Activated CD8-positive, alpha-beta memory T cell treated with anti-CD3 and anti-CD28 coated beads, Interleukin-2, amount 50 U/mL, for 48 hours (primary cell): ENCODE data around the gene VSIG4.
"Not testable (repeated sequence)": the region's sequence is repeated elsewhere in the genome, so short reads cannot be mapped to it uniquely, and the experiment has no call there.

Experiments
- DNase-seq: peaks from one replicate; pipeline ENCODE4 v3.0.0-alpha.2; 2020

The VSIG4 gene

GRCh38 chrX:66005830-66006449 lies 33.9 kb downstream of the VSIG4 start:
- no peak for DNase-seq

- no peak for DNase-seq
Observed at GRCh38 chrX:66004928-66005829, 34.7 kb downstream of the VSIG4 start.

GRCh38 chrX:66002824-66003680 lies 36.8 kb downstream of the VSIG4 start:
- no peak for DNase-seq

GRCh38 chrX:66001596-66001995 lies 38.3 kb downstream of the VSIG4 start:
- DNase-seq = no peak

GRCh38 chrX:66000628-66001272 lies 39.1 kb downstream of the VSIG4 start:
- DNase-seq = no peak

GRCh38 chrX:66000178-66000577 lies 39.7 kb downstream of the VSIG4 start:
- DNase-seq = no peak

- no peak for DNase-seq
Observed at GRCh38 chrX:65999563-66000148, 40.2 kb downstream of the VSIG4 start.

- DNase-seq = no peak
Observed at GRCh38 chrX:65999029-65999562, 40.8 kb downstream of the VSIG4 start.

- no peak for DNase-seq
Observed at GRCh38 chrX:65997978-65998717, 41.7 kb downstream of the VSIG4 start.

GRCh38 chrX:65994519-65995506 lies 45.1 kb downstream of the VSIG4 start:
- DNase-seq = no peak

- no peak for DNase-seq
Observed at GRCh38 chrX:65993915-65994460, 45.9 kb downstream of the VSIG4 start.

- DNase-seq = no peak
Observed at GRCh38 chrX:65993332-65993731, 46.5 kb downstream of the VSIG4 start.

GRCh38 chrX:65990702-65991101 lies 49.2 kb downstream of the VSIG4 start:
- DNase-seq = no peak

- no peak for DNase-seq
Observed at GRCh38 chrX:65987811-65988210, 52.1 kb downstream of the VSIG4 start.

- peak; percentile 54 for DNase-seq
Observed at GRCh38 chrX:65985922-65986588, 53.8 kb downstream of the VSIG4 start.

GRCh38 chrX:65985211-65985610 lies 54.7 kb downstream of the VSIG4 start:
- DNase-seq = no peak

- not testable (repeated sequence) for DNase-seq
Observed at GRCh38 chrX:65977161-65977560, 62.7 kb downstream of the VSIG4 start.

- DNase-seq = no peak
Observed at GRCh38 chrX:65976161-65976560, 63.7 kb downstream of the VSIG4 start.

GRCh38 chrX:65975161-65975751 lies 64.6 kb downstream of the VSIG4 start:
- not testable (repeated sequence) for DNase-seq
